ENCODE data around the gene HMGCL.

Gene HMGCL

DNA sequence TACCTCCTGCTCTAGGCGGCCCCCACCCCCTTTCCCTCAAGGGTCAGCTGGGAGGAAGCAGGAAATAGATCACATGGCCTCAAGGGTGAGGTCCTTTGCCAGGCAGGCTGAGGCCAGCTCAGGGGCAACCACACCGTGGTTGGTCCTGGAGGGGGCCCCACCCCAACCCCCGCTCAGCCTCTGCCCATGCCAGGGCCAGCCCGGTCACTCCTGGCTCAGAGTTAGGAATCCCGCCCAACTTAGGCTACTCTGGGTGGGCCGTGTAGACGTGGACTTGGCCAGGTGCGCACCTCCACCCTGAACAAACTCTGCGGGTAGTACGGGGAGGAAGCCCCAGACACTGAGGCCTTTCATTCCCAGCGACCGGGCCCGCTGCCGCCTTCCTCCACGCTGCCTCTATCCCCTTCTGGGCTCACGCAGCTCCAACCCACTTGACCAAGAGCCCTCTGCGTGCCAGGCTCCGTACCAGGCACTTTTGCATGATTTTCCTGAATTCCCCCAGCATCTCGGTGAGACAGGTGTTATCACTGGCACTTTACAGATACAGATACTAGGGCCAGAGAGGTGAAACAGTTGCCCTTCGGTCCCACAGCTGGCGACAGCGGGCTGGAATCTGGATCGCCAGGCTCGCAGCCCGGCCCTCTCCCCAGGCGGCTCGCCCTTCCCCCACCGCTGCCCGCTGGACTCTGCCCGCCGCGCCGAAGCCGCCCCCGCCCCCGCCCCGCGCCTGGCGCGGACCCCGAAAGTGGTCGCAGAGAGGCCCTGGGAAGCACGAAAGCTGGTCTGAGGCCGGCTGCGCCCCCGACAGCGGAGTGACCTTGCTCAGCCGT, 25.4 kb downstream of the HMGCL start:
- H3K4me3 ChIP-seq (ENCODE audit: control insufficient read depth, low read depth, low read length) = peak overlapping the region; percentile 78
- DNase-seq (ENCODE audit: low read depth) = peak; percentile 59
- TF ChIP-seq, protein P1, sequence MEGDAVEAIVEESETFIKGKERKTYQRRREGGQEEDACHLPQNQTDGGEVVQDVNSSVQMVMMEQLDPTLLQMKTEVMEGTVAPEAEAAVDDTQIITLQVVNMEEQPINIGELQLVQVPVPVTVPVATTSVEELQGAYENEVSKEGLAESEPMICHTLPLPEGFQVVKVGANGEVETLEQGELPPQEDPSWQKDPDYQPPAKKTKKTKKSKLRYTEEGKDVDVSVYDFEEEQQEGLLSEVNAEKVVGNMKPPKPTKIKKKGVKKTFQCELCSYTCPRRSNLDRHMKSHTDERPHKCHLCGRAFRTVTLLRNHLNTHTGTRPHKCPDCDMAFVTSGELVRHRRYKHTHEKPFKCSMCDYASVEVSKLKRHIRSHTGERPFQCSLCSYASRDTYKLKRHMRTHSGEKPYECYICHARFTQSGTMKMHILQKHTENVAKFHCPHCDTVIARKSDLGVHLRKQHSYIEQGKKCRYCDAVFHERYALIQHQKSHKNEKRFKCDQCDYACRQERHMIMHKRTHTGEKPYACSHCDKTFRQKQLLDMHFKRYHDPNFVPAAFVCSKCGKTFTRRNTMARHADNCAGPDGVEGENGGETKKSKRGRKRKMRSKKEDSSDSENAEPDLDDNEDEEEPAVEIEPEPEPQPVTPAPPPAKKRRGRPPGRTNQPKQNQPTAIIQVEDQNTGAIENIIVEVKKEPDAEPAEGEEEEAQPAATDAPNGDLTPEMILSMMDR (conservative IDR thresholded peaks at IDR 0.05; ENCODE audit: control insufficient read depth, insufficient read depth, low read depth, low read length) = no peak

DNA sequence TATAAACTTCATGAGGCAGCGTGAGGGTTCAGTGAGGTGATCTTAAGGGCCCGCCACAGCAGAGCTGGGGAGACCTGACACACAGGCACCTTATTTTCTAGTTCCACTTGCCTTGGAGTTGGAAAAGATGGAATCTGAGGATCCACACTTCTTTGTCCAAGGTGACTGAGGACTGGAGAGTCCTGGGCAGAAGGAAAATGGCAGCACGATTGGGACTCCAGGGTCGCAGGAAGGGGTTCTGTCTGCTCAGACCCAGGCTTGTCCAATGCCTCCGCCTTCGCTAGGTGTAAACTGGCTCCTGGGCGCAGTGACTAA, 26.0 kb downstream of the HMGCL start:
- peak overlapping the region; percentile 78 for H3K4me3 ChIP-seq (ENCODE audit: control insufficient read depth, low read depth, low read length)
- no peak for DNase-seq (ENCODE audit: low read depth)
- TF ChIP-seq, protein P1 (conservative IDR thresholded peaks at IDR 0.05; ENCODE audit: control insufficient read depth, insufficient read depth, low read depth, low read length) = no peak

DNA sequence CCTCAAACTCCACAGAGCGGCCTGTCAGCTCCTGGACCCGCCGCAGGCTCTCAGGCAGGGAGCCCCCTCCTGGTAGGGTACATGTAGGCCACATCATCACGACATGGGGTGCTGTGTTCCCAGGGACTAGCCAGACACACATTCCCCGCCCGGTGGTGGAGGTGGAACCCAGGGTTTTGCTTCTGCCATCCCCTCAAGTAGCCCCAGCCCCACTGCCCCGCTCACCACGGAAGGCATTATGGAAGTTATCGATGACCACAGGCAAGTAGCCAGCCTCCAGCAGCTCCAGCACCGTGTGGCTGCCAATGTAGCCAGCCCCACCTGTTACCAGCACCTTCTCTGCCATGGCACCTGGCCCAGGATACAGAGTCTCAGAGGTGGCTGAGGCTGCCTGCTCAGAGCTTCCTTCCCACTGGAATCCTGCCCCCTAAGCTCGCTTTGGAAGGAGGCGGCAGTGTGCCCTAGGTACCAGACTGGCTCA, 26.5 kb downstream of the HMGCL start:
- TF ChIP-seq, protein P1 (conservative IDR thresholded peaks at IDR 0.05; ENCODE audit: control insufficient read depth, insufficient read depth, low read depth, low read length) = peak; percentile 11
- DNase-seq (ENCODE audit: low read depth) = no peak
- H3K4me3 ChIP-seq (ENCODE audit: control insufficient read depth, low read depth, low read length) = no peak overlapping the region

DNA sequence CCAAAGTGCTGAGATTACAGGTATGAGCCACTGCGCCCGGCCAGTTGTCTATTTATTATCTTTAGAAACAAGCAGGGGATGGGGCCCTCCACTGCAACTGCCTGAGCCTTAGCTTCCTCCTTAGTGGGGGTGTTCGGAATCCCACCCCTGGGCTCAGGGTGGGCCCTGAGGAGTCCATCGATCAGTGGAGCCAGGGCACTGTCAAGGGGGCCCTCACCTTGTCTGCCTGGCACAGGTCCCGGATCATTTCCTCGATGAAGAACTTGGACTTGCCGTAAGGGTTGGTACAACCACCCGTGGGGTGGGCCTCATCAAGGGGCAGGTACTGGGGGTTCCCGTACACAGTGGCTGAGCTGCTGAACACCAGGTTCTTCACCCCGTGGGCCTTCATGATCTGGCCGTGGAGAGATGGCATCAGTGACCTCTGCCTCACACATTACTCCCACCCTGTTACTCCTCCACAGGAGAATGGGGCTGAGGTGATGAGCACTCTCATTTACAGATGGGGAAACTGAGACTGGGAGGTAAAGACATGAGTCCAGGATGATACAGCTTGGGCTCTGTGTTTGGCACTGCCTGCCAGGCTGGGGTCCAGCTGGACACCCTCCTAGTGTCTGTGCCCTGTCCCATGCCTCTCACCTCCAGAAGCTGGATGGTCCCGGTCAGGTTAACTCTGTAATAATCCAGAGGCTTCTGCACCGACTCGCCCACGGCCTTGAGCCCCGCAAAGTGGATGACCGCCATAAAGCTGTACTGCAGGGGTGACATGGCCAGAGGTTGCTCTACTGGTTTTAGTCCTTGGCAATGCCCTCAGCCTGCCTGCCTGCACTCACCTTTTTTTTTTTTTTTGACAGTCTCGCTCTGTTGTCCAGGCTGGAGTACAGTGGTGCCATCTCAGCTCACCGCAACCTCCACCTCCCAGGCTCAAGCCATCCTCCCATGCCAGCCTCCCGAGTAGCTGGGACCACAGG, 27.5 kb downstream of the HMGCL start:
- H3K4me3 ChIP-seq (ENCODE audit: control insufficient read depth, low read depth, low read length) = no peak overlapping the region
- DNase-seq (ENCODE audit: low read depth) = no peak
- TF ChIP-seq, protein P1 (conservative IDR thresholded peaks at IDR 0.05; ENCODE audit: control insufficient read depth, insufficient read depth, low read depth, low read length) = no peak

DNA sequence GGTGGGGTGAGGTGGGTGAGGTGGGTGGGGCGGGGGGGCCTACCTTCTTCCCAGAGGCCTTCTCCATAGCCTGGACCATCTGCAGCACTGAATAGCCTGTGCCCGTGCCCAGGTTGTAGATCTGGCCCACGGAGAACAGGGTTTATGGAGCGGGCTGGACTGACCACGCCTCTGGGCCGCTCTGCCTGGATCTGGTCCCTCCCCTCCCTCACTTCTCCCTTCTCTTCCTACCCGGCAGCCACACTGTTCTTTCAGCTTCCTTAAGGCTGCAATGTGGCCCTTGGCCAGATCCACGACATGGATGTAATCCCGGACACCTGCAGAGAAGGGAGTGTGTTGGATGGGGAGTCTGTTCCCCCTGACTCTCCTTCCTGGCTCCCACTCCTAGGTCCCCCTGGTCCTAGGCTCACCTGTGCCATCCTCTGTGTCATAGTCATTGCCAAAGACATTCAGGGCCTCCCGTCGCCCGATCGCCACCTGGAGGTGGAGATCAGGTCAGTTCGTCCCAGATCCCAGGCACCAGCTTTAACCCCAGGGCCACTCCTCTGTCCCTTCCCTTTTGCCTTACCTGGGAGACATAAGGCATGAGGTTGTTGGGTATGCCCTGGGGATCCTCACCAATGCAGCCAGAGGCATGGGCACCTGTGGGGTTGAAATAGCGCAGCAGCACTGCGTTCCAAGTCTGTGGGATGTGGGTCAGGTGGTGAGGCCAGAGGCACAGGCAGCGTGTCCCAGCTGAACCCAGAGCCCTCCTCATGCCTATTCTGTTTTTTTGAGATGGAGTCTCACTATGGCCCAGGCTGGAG, 28.6 kb downstream of the HMGCL start:
- H3K4me3 ChIP-seq (ENCODE audit: control insufficient read depth, low read depth, low read length) = no peak overlapping the region
- TF ChIP-seq, protein P1 (conservative IDR thresholded peaks at IDR 0.05; ENCODE audit: control insufficient read depth, insufficient read depth, low read depth, low read length) = no peak
- DNase-seq (ENCODE audit: low read depth) = no peak
